ENCODE results near the gene EBP. TPM values are rescaled to one million over a fixed set of nuclear protein-coding genes. Genes with fewer than 3 reads are reported as not detected.

Gene EBP
- total and polyA plus RNA-seq, 4 donors: 41.5 to 254 (median 158) TPM

GRCh38 chrX:48560056-48560455 is 38.4 kb downstream of the EBP start:
- Histone ChIP-seq H3K27me3 (ENCODE audit: control insufficient read depth in 3 of 3, insufficient read depth in 3 of 3, low read length in 2 of 3) (no peaks in the 10 kb centered on the region), H3K36me3 (ENCODE audit: control insufficient read depth in 4 of 4, insufficient read depth in 4 of 4, low read length in 4 of 4) (peaks cover 3 to 24% (median 8%) of the 10 kb centered on the region in 4 donors), H3K9ac (ENCODE audit: insufficient read depth in 1 of 2, low read length in 2 of 2) (no peak overlapping the region), H3K9me3 (ENCODE audit: control insufficient read depth in 4 of 4, insufficient read depth in 3 of 4, low read length in 3 of 4) (peaks cover 0 to 8% (median 0%) of the 10 kb centered on the region in 4 donors), H3K27ac (ENCODE audit: low read depth in 1 of 2, low read length in 1 of 2) (no peak overlapping the region), H3K4me3 (no peak overlapping the region), H3K4me1 (ENCODE audit: control insufficient read depth in 5 of 5, insufficient read depth in 5 of 5, low read length in 5 of 5) (no peaks in the 10 kb centered on the region)
- TF ChIP-seq, protein P1, sequence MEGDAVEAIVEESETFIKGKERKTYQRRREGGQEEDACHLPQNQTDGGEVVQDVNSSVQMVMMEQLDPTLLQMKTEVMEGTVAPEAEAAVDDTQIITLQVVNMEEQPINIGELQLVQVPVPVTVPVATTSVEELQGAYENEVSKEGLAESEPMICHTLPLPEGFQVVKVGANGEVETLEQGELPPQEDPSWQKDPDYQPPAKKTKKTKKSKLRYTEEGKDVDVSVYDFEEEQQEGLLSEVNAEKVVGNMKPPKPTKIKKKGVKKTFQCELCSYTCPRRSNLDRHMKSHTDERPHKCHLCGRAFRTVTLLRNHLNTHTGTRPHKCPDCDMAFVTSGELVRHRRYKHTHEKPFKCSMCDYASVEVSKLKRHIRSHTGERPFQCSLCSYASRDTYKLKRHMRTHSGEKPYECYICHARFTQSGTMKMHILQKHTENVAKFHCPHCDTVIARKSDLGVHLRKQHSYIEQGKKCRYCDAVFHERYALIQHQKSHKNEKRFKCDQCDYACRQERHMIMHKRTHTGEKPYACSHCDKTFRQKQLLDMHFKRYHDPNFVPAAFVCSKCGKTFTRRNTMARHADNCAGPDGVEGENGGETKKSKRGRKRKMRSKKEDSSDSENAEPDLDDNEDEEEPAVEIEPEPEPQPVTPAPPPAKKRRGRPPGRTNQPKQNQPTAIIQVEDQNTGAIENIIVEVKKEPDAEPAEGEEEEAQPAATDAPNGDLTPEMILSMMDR (IDR thresholded peaks at IDR 0.05; ENCODE audit: control extremely low read depth, extremely low read depth): no peak
- DNase-seq (no peak), ATAC-seq (ENCODE audit: insufficient read depth, low FRiP score) (no peak)
- 92 to 97% methylated on average over 12 to 14 of the region's 14 CpGs for WGBS, 2 donors

DNA sequence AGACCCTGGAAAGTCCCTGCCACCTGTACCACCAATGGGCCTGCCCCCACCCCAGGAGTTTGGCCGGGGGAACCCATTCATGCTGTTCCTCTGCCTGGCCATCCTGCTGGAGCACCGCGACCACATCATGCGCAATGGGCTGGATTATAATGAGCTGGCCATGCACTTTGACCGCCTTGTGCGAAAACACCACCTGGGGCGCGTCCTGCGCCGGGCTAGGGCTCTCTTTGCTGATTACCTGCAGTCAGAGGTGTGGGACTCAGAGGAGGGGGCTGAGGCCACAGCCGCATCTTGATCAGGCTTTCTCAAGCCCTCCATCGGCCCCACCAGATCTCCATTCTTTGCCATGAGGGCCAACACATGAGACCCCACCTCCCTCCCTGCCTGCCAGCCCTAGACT is 39.1 kb downstream of the EBP start:
- H3K27me3 ChIP-seq (ENCODE audit: control insufficient read depth in 3 of 3, insufficient read depth in 3 of 3, low read length in 2 of 3): no peaks in the 10 kb centered on the region
- peaks cover 2 to 24% (median 8%) of the 10 kb centered on the region in 4 donors for H3K36me3 ChIP-seq (ENCODE audit: control insufficient read depth in 4 of 4, insufficient read depth in 4 of 4, low read length in 4 of 4)
- no peak overlapping the region for H3K4me3 ChIP-seq
- TF ChIP-seq, protein P1 (IDR thresholded peaks at IDR 0.05; ENCODE audit: control extremely low read depth, extremely low read depth): no peak
- 92 to 99% methylated on average over 9 to 12 of the region's 12 CpGs for WGBS, 2 donors
- H3K9ac ChIP-seq (ENCODE audit: insufficient read depth in 1 of 2, low read length in 2 of 2): no peak overlapping the region
- ATAC-seq (ENCODE audit: insufficient read depth, low FRiP score): no peak
- peaks cover 0 to 8% (median 0%) of the 10 kb centered on the region in 4 donors for H3K9me3 ChIP-seq (ENCODE audit: control insufficient read depth in 4 of 4, insufficient read depth in 3 of 4, low read length in 3 of 4)
- DNase-seq: no peak
- no peak overlapping the region for H3K27ac ChIP-seq (ENCODE audit: low read depth in 1 of 2, low read length in 1 of 2)
- H3K4me1 ChIP-seq (ENCODE audit: control insufficient read depth in 5 of 5, insufficient read depth in 5 of 5, low read length in 5 of 5): no peaks in the 10 kb centered on the region

- Histone ChIP-seq H3K9me3 (ENCODE audit: control insufficient read depth in 4 of 4, insufficient read depth in 3 of 4, low read length in 3 of 4) (peaks cover 0 to 6% (median 0%) of the 10 kb centered on the region in 4 donors), H3K27ac (ENCODE audit: low read depth in 1 of 2, low read length in 1 of 2) (peak overlapping the region in 1 of 2 donors; percentile 45), H3K9ac (ENCODE audit: insufficient read depth in 1 of 2, low read length in 2 of 2) (no peak overlapping the region), H3K27me3 (ENCODE audit: control insufficient read depth in 3 of 3, insufficient read depth in 3 of 3, low read length in 2 of 3) (no peaks in the 10 kb centered on the region), H3K4me1 (ENCODE audit: control insufficient read depth in 5 of 5, insufficient read depth in 5 of 5, low read length in 5 of 5) (peaks cover 0 to 1% (median 0%) of the 10 kb centered on the region in 5 donors), H3K4me3 (no peak overlapping the region), H3K36me3 (ENCODE audit: control insufficient read depth in 4 of 4, insufficient read depth in 4 of 4, low read length in 4 of 4) (peaks cover 0 to under 1% (median 0%) of the 10 kb centered on the region in 4 donors)
- TF ChIP-seq, protein P1 (IDR thresholded peaks at IDR 0.05; ENCODE audit: control extremely low read depth, extremely low read depth): no peak
- 18 to 60% methylated on average over 1 of the region's 1 CpG for WGBS, 2 donors
- no peak for DNase-seq
- no peak for ATAC-seq (ENCODE audit: insufficient read depth, low FRiP score)
These were observed 48.4 kb downstream of the EBP start for GRCh38 chrX:48569958-48570357.
